ENCODE results near the gene CNOT4.

The CNOT4 gene

DNA sequence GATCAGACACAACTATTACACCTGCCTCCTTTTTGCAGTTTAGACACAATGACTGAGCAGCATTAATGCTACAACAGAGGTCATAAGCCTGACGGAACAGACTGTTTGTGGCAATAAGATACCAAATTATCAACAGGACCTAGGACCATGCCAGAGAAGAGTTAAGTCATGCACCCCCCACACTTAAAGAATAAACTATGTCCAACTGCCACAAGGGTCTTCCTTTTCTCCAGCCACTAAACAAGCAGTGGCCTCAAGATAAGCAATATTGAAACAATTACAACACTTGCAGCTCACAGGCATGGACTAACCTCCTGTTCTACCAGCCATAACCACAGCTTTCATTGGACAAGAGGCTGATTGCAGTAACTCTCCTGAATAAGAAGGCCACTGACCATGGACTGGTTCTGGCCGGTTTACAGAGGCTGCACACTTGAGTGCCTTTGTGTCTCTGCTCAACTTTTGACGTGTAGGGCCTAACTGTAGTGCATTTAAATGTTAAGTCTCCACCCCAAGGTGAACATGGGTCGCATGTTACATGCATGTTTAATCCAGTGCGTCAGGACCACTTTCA, 171.8 kb downstream of the CNOT4 start:
- no peak for DNase-seq (ENCODE audit: low read depth)
- no peak for TF ChIP-seq CTCF (IDR thresholded peaks at IDR 0.05; ENCODE audit: control insufficient read depth, insufficient read depth, low read depth, low read length, missing control alignments)
- H3K4me3 ChIP-seq (ENCODE audit: control insufficient read depth, low read depth, low read length): no peak overlapping the region

- no peak for DNase-seq (ENCODE audit: low read depth)
- no peak overlapping the region for H3K4me3 ChIP-seq (ENCODE audit: control insufficient read depth, low read depth, low read length)
- TF ChIP-seq CTCF (IDR thresholded peaks at IDR 0.05; ENCODE audit: control insufficient read depth, insufficient read depth, low read depth, low read length, missing control alignments): no peak
Observed at GRCh38 chr7:135337506-135337905, 172.4 kb downstream of the CNOT4 start.

- no peak overlapping the region for H3K4me3 ChIP-seq (ENCODE audit: control insufficient read depth, low read depth, low read length)
- DNase-seq (ENCODE audit: low read depth): no peak
- peak; percentile 36 for TF ChIP-seq CTCF (IDR thresholded peaks at IDR 0.05; ENCODE audit: control insufficient read depth, insufficient read depth, low read depth, low read length, missing control alignments)
Observed at GRCh38 chr7:135335628-135336139, 174.2 kb downstream of the CNOT4 start.

- DNase-seq (ENCODE audit: low read depth): no peak
- no peak overlapping the region for H3K4me3 ChIP-seq (ENCODE audit: control insufficient read depth, low read depth, low read length)
- no peak for TF ChIP-seq CTCF (IDR thresholded peaks at IDR 0.05; ENCODE audit: control insufficient read depth, insufficient read depth, low read depth, low read length, missing control alignments)
Observed at GRCh38 chr7:135334830-135335543, 174.9 kb downstream of the CNOT4 start.

- H3K4me3 ChIP-seq (ENCODE audit: control insufficient read depth, low read depth, low read length): no peak overlapping the region
- no peak for TF ChIP-seq CTCF (IDR thresholded peaks at IDR 0.05; ENCODE audit: control insufficient read depth, insufficient read depth, low read depth, low read length, missing control alignments)
- DNase-seq (ENCODE audit: low read depth): no peak
Observed at GRCh38 chr7:135333946-135334345, 176.0 kb downstream of the CNOT4 start.

DNA sequence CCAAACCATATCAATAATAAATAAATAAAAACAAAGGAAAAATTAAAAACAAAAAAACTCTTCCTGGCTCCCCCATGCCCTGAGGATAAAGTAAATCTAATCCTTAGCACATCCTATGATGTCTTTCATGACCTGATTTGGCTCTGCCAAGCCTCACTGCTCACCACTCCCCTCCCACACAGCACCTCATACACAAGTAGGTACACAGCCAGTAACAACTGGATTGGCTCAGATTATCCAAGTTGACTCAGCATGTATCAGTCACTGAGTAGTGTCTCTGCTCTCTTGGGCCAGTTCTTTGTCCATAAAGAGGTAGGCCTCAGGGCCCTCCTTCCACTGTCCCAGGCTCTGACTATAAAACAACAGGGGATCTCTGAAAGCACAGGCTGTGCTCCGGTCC, 176.7 kb downstream of the CNOT4 start:
- no peak for TF ChIP-seq CTCF (IDR thresholded peaks at IDR 0.05; ENCODE audit: control insufficient read depth, insufficient read depth, low read depth, low read length, missing control alignments)
- no peak for DNase-seq (ENCODE audit: low read depth)
- H3K4me3 ChIP-seq (ENCODE audit: control insufficient read depth, low read depth, low read length): no peak overlapping the region

All from AG09309 (cell line).